Osteocyte (in vitro differentiated cells): ENCODE measurements around the gene COQ10B. TPM values are rescaled to one million over a fixed set of nuclear protein-coding genes. Genes with fewer than 3 reads are reported as not detected.

ENCODE experiments used
- DNase-seq: peaks from one replicate; pipeline ENCODE4 v3.0.0; 2021; ENCODE audit warnings: mixed read lengths; ENCODE audit not compliant: unreplicated experiment; ENCODE audit errors: extremely low spot score
- H3K27ac Mint-ChIP-seq: one replicate; pipeline ENCODE4 v1.8.0; 2021; ENCODE audit warnings: mild to moderate bottlenecking, mixed read lengths; ENCODE audit not compliant: unreplicated experiment
- H3K27me3 Mint-ChIP-seq: one replicate; pipeline ENCODE4 v1.8.0; 2021; ENCODE audit warnings: mixed read lengths; ENCODE audit not compliant: unreplicated experiment
- H3K36me3 Mint-ChIP-seq: one replicate; pipeline ENCODE4 v1.8.0; 2021; ENCODE audit warnings: mixed read lengths; ENCODE audit not compliant: unreplicated experiment
- H3K4me1 Mint-ChIP-seq: one replicate; pipeline ENCODE4 v1.8.0; 2021; ENCODE audit warnings: mixed read lengths; ENCODE audit not compliant: unreplicated experiment
- H3K4me3 Mint-ChIP-seq: one replicate; pipeline ENCODE4 v1.8.0; 2021; ENCODE audit warnings: mild to moderate bottlenecking, moderate library complexity, mixed read lengths; ENCODE audit not compliant: unreplicated experiment
- H3K9me3 Mint-ChIP-seq: one replicate; pipeline ENCODE4 v1.8.0; 2021; ENCODE audit warnings: mixed read lengths; ENCODE audit not compliant: unreplicated experiment
- CTCF ChIP-seq: fragments of 200-600 bp; sonication (generic); IDR thresholded peaks from 2 replicates; pipeline ENCODE4 v1.5.0; 2021; ENCODE audit warnings: antibody characterized with exemption, mild to moderate bottlenecking, moderate library complexity
- long read RNA-seq: library from polyadenylated mRNA; unstranded; transcript quantifications from one replicate; pipeline ENCODE4 v2.0.0, GENCODE V29; 2021
- total RNA-seq: library from RNA; stranded (reverse); gene quantifications from 2 replicates; pipeline ENCODE4 v1.2.1, GENCODE V29; 2021

COQ10B gene
- 23.5 and 24.3 TPM in 2 replicates for total RNA-seq
- long read RNA-seq, transcript COQ10B-201 (5 exons, 2,239 nt) = major isoform, 258 of 273 reads
- long read RNA-seq, partial matches to known transcripts = 6 of 273 reads
- long read RNA-seq, other reads (novel, unspliced or antisense) = 9 of 273 reads

- Mint-ChIP-seq H3K4me3 (peak within 1 kb of the TSS; percentile 100), H3K27me3 (no peaks in the 10 kb centered on the region), H3K4me1 (peaks cover 23% of the 10 kb centered on the region), H3K27ac (peak within 1 kb of the TSS; percentile 100), H3K36me3 (no peaks in the 10 kb centered on the region), H3K9me3 (no peaks in the 10 kb centered on the region)
- peak; percentile 100 for DNase-seq
- TF ChIP-seq CTCF = peak; percentile 50
Measured at GRCh38 chr2:197453123-197453913, at the start of gene COQ10B. Gene COQ10B, plus strand, starts transcription at chr2:197453552. Its CDS starts 9 bp downstream, at chr2:197453561.

GRCh38 chr2:197405582-197405981, 47.8 kb upstream of the COQ10B start:
- no peak for DNase-seq
- H3K9me3 Mint-ChIP-seq = no peaks in the 10 kb centered on the region
- H3K4me1 Mint-ChIP-seq = no peaks in the 10 kb centered on the region
- no peak for TF ChIP-seq CTCF
- H3K27me3 Mint-ChIP-seq = no peaks in the 10 kb centered on the region
- H3K27ac Mint-ChIP-seq = no peak overlapping the region
- H3K36me3 Mint-ChIP-seq = peaks cover 71% of the 10 kb centered on the region
- no peak overlapping the region for H3K4me3 Mint-ChIP-seq

- H3K4me3 Mint-ChIP-seq = no peak overlapping the region
- no peaks in the 10 kb centered on the region for H3K4me1 Mint-ChIP-seq
- no peak overlapping the region for H3K27ac Mint-ChIP-seq
- no peaks in the 10 kb centered on the region for H3K9me3 Mint-ChIP-seq
- H3K27me3 Mint-ChIP-seq = no peaks in the 10 kb centered on the region
- peaks cover 56% of the 10 kb centered on the region for H3K36me3 Mint-ChIP-seq
- TF ChIP-seq CTCF = no peak
- no peak for DNase-seq
Measured at GRCh38 chr2:197414039-197414438, 39.3 kb upstream of the COQ10B start.

- TF ChIP-seq CTCF = no peak
- H3K4me3 Mint-ChIP-seq = no peak overlapping the region
- DNase-seq = no peak
- H3K36me3 Mint-ChIP-seq = peaks cover 55% of the 10 kb centered on the region
- no peaks in the 10 kb centered on the region for H3K4me1 Mint-ChIP-seq
- no peak overlapping the region for H3K27ac Mint-ChIP-seq
- H3K27me3 Mint-ChIP-seq = no peaks in the 10 kb centered on the region
- H3K9me3 Mint-ChIP-seq = no peaks in the 10 kb centered on the region
Measured at GRCh38 chr2:197414515-197414914, 38.8 kb upstream of the COQ10B start.

- H3K27ac Mint-ChIP-seq = no peak overlapping the region
- H3K9me3 Mint-ChIP-seq = no peaks in the 10 kb centered on the region
- H3K36me3 Mint-ChIP-seq = peaks cover 44% of the 10 kb centered on the region
- TF ChIP-seq CTCF = no peak
- DNase-seq = no peak
- H3K4me3 Mint-ChIP-seq = no peak overlapping the region
- H3K27me3 Mint-ChIP-seq = no peaks in the 10 kb centered on the region
- no peaks in the 10 kb centered on the region for H3K4me1 Mint-ChIP-seq
Measured at GRCh38 chr2:197416268-197416667, 37.1 kb upstream of the COQ10B start.
